GF-D8 (cell line): ENCODE results near the gene RPL29.

Source experiments
- DNase-seq: peaks from one replicate; lab custom pipeline; 2025; lab: John Stamatoyannopoulos, UW

Gene RPL29

GRCh38 chr3:51945926-51946705, 49.6 kb downstream of the RPL29 start:
- no peak for DNase-seq

GRCh38 chr3:51945031-51945840, 50.5 kb downstream of the RPL29 start:
- DNase-seq: no peak

- no peak for DNase-seq
Measured at GRCh38 chr3:51944451-51945021, 51.2 kb downstream of the RPL29 start.
